ENCODE results near the gene MBTD1.
"Not testable (repeated sequence)": the region's sequence is repeated elsewhere in the genome, so short reads cannot be mapped to it uniquely, and the experiment has no call there.

MBTD1 gene

GRCh38 chr17:51188271-51188833, 71.5 kb downstream of the MBTD1 start:
- no peak for DNase-seq (ENCODE audit: low spot score)

- no peak for DNase-seq (ENCODE audit: low spot score)
Observed at GRCh38 chr17:51185763-51186332, 74.0 kb downstream of the MBTD1 start.

- DNase-seq (ENCODE audit: low spot score) = no peak
Observed at GRCh38 chr17:51184124-51184523, 75.7 kb downstream of the MBTD1 start.

GRCh38 chr17:51180486-51180885, 79.4 kb downstream of the MBTD1 start:
- no peak for DNase-seq (ENCODE audit: low spot score)

- DNase-seq (ENCODE audit: low spot score) = not testable (repeated sequence)
Observed at GRCh38 chr17:51172030-51172429, 87.8 kb downstream of the MBTD1 start.

- DNase-seq (ENCODE audit: low spot score) = no peak
Observed at GRCh38 chr17:51170736-51171135, 89.1 kb downstream of the MBTD1 start.

- DNase-seq (ENCODE audit: low spot score) = no peak
Observed at GRCh38 chr17:51169340-51169739, 90.5 kb downstream of the MBTD1 start.

GRCh38 chr17:51166987-51167931, 92.6 kb downstream of the MBTD1 start:
- DNase-seq (ENCODE audit: low spot score) = peak; percentile 80

- peak; percentile 96 for DNase-seq (ENCODE audit: low spot score)
Observed at GRCh38 chr17:51166198-51166986, 93.5 kb downstream of the MBTD1 start, which contains the start of gene NME2. Gene NME2, plus strand, starts transcription at chr17:51166411. Its CDS starts 420 bp downstream, at chr17:51166831.

GRCh38 chr17:51165680-51166197, 94.1 kb downstream of the MBTD1 start:
- peak; percentile 15 for DNase-seq (ENCODE audit: low spot score)

GRCh38 chr17:51164911-51165679, 94.8 kb downstream of the MBTD1 start:
- DNase-seq (ENCODE audit: low spot score) = no peak

- no peak for DNase-seq (ENCODE audit: low spot score)
Observed at GRCh38 chr17:51161541-51161940, 98.3 kb downstream of the MBTD1 start.

GRCh38 chr17:51159604-51160003, 100.2 kb downstream of the MBTD1 start:
- no peak for DNase-seq (ENCODE audit: low spot score)

GRCh38 chr17:51155416-51155815, 104.4 kb downstream of the MBTD1 start:
- DNase-seq (ENCODE audit: low spot score) = no peak

GRCh38 chr17:51154176-51154575, 105.7 kb downstream of the MBTD1 start:
- DNase-seq (ENCODE audit: low spot score) = no peak

GRCh38 chr17:51153210-51154072, 106.4 kb downstream of the MBTD1 start, which contains the start of gene NME1:
Gene NME1, plus strand, starts transcription at chr17:51153559. Its CDS starts 2,096 bp downstream, at chr17:51155655.
- DNase-seq (ENCODE audit: low spot score) = peak; percentile 97

- DNase-seq (ENCODE audit: low spot score) = no peak
Observed at GRCh38 chr17:51152766-51153209, 107.1 kb downstream of the MBTD1 start.

GRCh38 chr17:51150932-51151331, 108.9 kb downstream of the MBTD1 start:
- DNase-seq (ENCODE audit: low spot score) = no peak

GRCh38 chr17:51149163-51149562, 110.7 kb downstream of the MBTD1 start:
- no peak for DNase-seq (ENCODE audit: low spot score)

GRCh38 chr17:51147650-51148049, 112.2 kb downstream of the MBTD1 start:
- DNase-seq (ENCODE audit: low spot score) = no peak

Measured in AG08395 (cell line).